Measurements from ENCODE around the gene ZNF423.

ZNF423 gene

GRCh38 chr16:49696414-49697101, 159.4 kb downstream of the ZNF423 start:
- Histone ChIP-seq H3K4me3 (ENCODE audit: low read depth, low read length) (peak overlapping the region; percentile 36; the same call in 1 of the 2 replicates), H3K36me3 (ENCODE audit: control insufficient read depth, insufficient read depth, low read length) (no peaks in the 10 kb centered on the region), H3K4me1 (ENCODE audit: control insufficient read depth, insufficient read depth, low read length) (peaks cover 70% of the 10 kb centered on the region), H3K27ac (ENCODE audit: low read depth, low read length) (peak overlapping the region; percentile 91), H3K27me3 (ENCODE audit: control insufficient read depth, insufficient read depth, low read length) (no peaks in the 10 kb centered on the region), H3K9me3 (ENCODE audit: control insufficient read depth, insufficient read depth, low read depth, low read length) (no peaks in the 10 kb centered on the region), H3K9ac (ENCODE audit: low read length) (peak overlapping the region; percentile 91)

GRCh38 chr16:49695782-49696413, 160.0 kb downstream of the ZNF423 start:
- Histone ChIP-seq H3K4me3 (ENCODE audit: low read depth, low read length) (no peak overlapping the region; the same call in 1 of the 2 replicates), H3K36me3 (ENCODE audit: control insufficient read depth, insufficient read depth, low read length) (no peaks in the 10 kb centered on the region), H3K9ac (ENCODE audit: low read length) (peak overlapping the region; percentile 91), H3K4me1 (ENCODE audit: control insufficient read depth, insufficient read depth, low read length) (peaks cover 63% of the 10 kb centered on the region), H3K27me3 (ENCODE audit: control insufficient read depth, insufficient read depth, low read length) (no peaks in the 10 kb centered on the region), H3K9me3 (ENCODE audit: control insufficient read depth, insufficient read depth, low read depth, low read length) (no peaks in the 10 kb centered on the region), H3K27ac (ENCODE audit: low read depth, low read length) (peak overlapping the region; percentile 91)

- Histone ChIP-seq H3K9ac (ENCODE audit: low read length) (no peak overlapping the region), H3K27ac (ENCODE audit: low read depth, low read length) (no peak overlapping the region), H3K4me3 (ENCODE audit: low read depth, low read length) (no peak overlapping the region), H3K4me1 (ENCODE audit: control insufficient read depth, insufficient read depth, low read length) (peaks cover 42% of the 10 kb centered on the region), H3K9me3 (ENCODE audit: control insufficient read depth, insufficient read depth, low read depth, low read length) (no peaks in the 10 kb centered on the region), H3K36me3 (ENCODE audit: control insufficient read depth, insufficient read depth, low read length) (no peaks in the 10 kb centered on the region), H3K27me3 (ENCODE audit: control insufficient read depth, insufficient read depth, low read length) (no peaks in the 10 kb centered on the region)
These were observed 162.5 kb downstream of the ZNF423 start for GRCh38 chr16:49693445-49693844.

DNA sequence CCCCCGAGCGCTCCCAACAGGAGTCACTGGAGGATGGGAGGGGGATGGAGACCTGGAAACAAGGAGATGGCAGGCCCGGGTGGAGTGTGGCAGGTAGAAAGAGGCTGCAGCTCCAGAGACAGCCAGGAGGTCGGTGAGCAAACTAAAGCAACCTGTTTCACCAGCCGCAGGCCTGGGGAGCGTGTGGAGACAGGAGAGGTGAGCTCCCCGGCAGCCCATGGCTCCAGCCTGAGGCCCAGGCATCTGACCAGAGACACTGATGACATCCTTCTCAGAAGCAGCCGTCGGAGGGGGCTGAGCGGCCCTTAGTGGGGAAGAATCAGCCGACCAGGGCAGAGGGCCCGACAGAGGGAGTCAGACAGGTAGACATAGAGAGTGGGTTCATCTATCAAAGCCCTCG, 165.1 kb downstream of the ZNF423 start:
- no peaks in the 10 kb centered on the region for H3K27me3 ChIP-seq (ENCODE audit: control insufficient read depth, insufficient read depth, low read length)

DNA sequence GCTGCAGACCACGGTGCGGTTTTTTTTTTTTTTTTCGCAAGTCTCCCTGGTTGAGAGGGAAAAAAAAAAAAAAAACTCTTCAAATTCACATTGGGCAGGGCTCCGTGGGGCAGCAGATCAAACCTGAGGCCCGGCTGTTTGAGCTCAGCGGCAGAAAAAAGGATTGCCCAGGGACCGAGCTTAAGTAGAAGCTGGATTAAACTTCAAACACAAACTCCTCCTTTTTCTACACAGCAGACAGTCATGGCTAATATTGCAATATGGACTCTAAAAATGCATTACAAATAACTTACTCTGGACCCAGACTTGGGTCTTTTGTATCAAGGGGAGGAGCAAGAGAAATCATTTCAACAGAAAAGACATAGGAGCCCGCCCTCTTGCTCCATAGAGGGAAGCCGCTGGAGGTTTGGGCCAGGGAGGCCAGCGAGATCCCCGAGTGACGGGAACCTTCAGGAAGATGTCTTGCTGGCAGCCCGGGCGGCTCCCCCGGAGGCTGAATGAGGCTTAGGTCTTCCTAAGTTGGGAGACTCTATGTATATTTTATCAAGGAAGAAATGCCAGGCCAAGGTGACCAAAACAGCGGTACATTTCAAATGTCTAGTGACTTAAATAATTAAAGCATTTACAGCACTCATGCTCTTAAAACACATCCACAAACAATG, 167.7 kb downstream of the ZNF423 start:
- peaks cover 12% of the 10 kb centered on the region for H3K4me1 ChIP-seq (ENCODE audit: control insufficient read depth, insufficient read depth, low read length)
- H3K4me3 ChIP-seq (ENCODE audit: low read depth, low read length): no peak overlapping the region
- H3K9ac ChIP-seq (ENCODE audit: low read length): no peak overlapping the region
- no peaks in the 10 kb centered on the region for H3K9me3 ChIP-seq (ENCODE audit: control insufficient read depth, insufficient read depth, low read depth, low read length)
- no peak overlapping the region for H3K27ac ChIP-seq (ENCODE audit: low read depth, low read length)
- H3K36me3 ChIP-seq (ENCODE audit: control insufficient read depth, insufficient read depth, low read length): no peaks in the 10 kb centered on the region
- no peaks in the 10 kb centered on the region for H3K27me3 ChIP-seq (ENCODE audit: control insufficient read depth, insufficient read depth, low read length)

More for the DNA sequence above, 165.1 kb downstream of the ZNF423 start:
- H3K36me3 ChIP-seq (ENCODE audit: control insufficient read depth, insufficient read depth, low read length): no peaks in the 10 kb centered on the region
- no peaks in the 10 kb centered on the region for H3K9me3 ChIP-seq (ENCODE audit: control insufficient read depth, insufficient read depth, low read depth, low read length)
- H3K4me3 ChIP-seq (ENCODE audit: low read depth, low read length): no peak overlapping the region
- peaks cover 24% of the 10 kb centered on the region for H3K4me1 ChIP-seq (ENCODE audit: control insufficient read depth, insufficient read depth, low read length)
- no peak overlapping the region for H3K9ac ChIP-seq (ENCODE audit: low read length)
- no peak overlapping the region for H3K27ac ChIP-seq (ENCODE audit: low read depth, low read length)

DNA sequence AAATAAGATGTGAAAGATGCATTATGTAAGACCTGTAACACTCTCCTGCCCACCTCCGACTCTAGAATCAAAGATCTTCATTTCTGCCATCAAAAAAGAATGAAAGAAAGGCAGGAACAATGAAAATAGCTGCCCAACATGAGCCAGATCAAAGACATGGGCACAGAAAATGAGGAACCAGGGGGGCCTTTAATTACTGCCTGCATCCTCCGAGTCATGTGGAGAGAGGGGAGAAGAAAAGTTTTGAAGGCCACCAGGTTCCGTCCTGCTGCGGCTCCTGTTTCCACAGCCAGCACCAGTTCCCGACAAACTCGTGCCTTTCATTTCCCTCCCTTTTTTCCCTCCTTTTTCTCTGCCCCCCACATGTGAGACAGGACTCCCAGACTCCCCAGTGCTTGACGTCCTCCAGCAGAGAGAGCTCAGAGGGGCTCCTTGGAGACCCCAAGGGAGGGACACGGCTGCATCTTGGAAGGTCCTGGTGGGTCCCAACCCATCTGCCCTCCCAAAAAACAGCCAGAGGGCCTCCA, 168.4 kb downstream of the ZNF423 start:
- Histone ChIP-seq H3K36me3 (ENCODE audit: control insufficient read depth, insufficient read depth, low read length) (no peaks in the 10 kb centered on the region), H3K9ac (ENCODE audit: low read length) (no peak overlapping the region), H3K27me3 (ENCODE audit: control insufficient read depth, insufficient read depth, low read length) (no peaks in the 10 kb centered on the region), H3K27ac (ENCODE audit: low read depth, low read length) (no peak overlapping the region), H3K4me1 (ENCODE audit: control insufficient read depth, insufficient read depth, low read length) (peaks cover 12% of the 10 kb centered on the region), H3K9me3 (ENCODE audit: control insufficient read depth, insufficient read depth, low read depth, low read length) (no peaks in the 10 kb centered on the region), H3K4me3 (ENCODE audit: low read depth, low read length) (no peak overlapping the region)

DNA sequence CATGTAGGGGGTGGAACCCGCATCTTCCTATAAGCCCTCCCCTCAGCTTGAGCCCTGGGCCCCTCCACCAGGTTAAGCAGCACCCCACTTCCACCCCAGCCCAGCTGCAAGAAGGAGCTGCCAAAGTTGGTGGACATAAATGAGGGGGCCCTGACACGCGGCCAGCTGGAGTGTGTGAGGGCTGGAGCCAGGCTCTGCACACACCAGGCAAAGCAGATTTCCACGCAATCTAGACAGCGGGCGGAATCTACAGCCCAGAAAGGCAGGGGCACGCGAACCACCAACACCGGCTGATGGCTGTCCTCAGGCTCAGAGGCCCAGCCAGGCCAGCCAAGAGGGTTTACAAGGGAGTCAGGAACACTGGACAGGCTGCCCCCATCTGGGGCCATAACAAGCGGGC, 171.2 kb downstream of the ZNF423 start:
- H3K4me3 ChIP-seq (ENCODE audit: low read depth, low read length): no peak overlapping the region
- no peak overlapping the region for H3K9ac ChIP-seq (ENCODE audit: low read length)
- H3K9me3 ChIP-seq (ENCODE audit: control insufficient read depth, insufficient read depth, low read depth, low read length): peaks cover 9% of the 10 kb centered on the region
- 0 out of 2 replicates have a peak, but pooled peaks cover 9% of the 10 kb centered on the region for H3K36me3 ChIP-seq (ENCODE audit: control insufficient read depth, insufficient read depth, low read length)
- no peak overlapping the region for H3K27ac ChIP-seq (ENCODE audit: low read depth, low read length)
- no peaks in the 10 kb centered on the region for H3K27me3 ChIP-seq (ENCODE audit: control insufficient read depth, insufficient read depth, low read length)
- peaks cover 12% of the 10 kb centered on the region for H3K4me1 ChIP-seq (ENCODE audit: control insufficient read depth, insufficient read depth, low read length)

GRCh38 chr16:49682577-49683165, 173.2 kb downstream of the ZNF423 start:
- H3K4me3 ChIP-seq (ENCODE audit: low read depth, low read length): no peak overlapping the region
- H3K27ac ChIP-seq (ENCODE audit: low read depth, low read length): no peak overlapping the region
- peaks cover 2% of the 10 kb centered on the region; the same call in 1 of the 2 replicates for H3K4me1 ChIP-seq (ENCODE audit: control insufficient read depth, insufficient read depth, low read length)
- H3K9ac ChIP-seq (ENCODE audit: low read length): no peak overlapping the region
- no peaks in the 10 kb centered on the region for H3K27me3 ChIP-seq (ENCODE audit: control insufficient read depth, insufficient read depth, low read length)
- 0 out of 2 replicates have a peak, but pooled peaks cover 9% of the 10 kb centered on the region for H3K36me3 ChIP-seq (ENCODE audit: control insufficient read depth, insufficient read depth, low read length)
- peaks cover 11% of the 10 kb centered on the region for H3K9me3 ChIP-seq (ENCODE audit: control insufficient read depth, insufficient read depth, low read depth, low read length)

DNA sequence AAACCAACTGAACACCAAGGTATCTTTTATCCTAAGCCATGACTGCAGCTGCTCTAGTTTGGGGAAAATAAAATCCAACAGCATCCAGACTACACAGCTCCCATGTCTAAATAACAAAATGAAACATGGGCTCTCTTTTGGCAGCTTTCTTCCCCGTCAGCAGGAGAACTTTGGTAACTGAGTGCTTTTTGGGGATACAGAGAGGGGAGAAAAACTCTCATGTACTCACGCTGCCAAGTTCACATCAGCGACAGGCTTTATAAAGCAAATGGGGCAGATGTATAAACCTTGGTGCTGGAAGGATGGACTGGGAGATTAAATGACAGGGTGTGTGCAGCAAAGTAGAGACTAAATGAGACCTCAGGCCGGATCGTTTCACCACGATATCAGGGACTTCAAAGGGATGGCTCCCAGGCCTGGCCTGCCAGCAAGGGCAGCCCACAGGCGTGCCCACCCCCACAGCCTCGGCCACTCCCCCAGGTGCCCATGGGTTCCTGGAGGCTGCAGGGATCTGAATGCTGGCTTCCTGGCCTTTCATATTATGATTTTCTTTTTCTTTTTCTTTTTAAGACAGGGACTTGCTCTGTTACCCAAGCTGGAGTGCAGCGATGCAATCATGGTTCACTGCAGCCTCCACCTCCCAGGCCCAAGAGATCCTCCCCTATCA, 174.6 kb downstream of the ZNF423 start:
- H3K4me3 ChIP-seq (ENCODE audit: low read depth, low read length): no peak overlapping the region
- H3K4me1 ChIP-seq (ENCODE audit: control insufficient read depth, insufficient read depth, low read length): no peaks in the 10 kb centered on the region
- H3K9me3 ChIP-seq (ENCODE audit: control insufficient read depth, insufficient read depth, low read depth, low read length): peaks cover 11% of the 10 kb centered on the region
- H3K36me3 ChIP-seq (ENCODE audit: control insufficient read depth, insufficient read depth, low read length): 0 out of 2 replicates have a peak, but pooled peaks cover 9% of the 10 kb centered on the region
- no peak overlapping the region for H3K27ac ChIP-seq (ENCODE audit: low read depth, low read length)
- H3K27me3 ChIP-seq (ENCODE audit: control insufficient read depth, insufficient read depth, low read length): no peaks in the 10 kb centered on the region
- H3K9ac ChIP-seq (ENCODE audit: low read length): no peak overlapping the region

DNA sequence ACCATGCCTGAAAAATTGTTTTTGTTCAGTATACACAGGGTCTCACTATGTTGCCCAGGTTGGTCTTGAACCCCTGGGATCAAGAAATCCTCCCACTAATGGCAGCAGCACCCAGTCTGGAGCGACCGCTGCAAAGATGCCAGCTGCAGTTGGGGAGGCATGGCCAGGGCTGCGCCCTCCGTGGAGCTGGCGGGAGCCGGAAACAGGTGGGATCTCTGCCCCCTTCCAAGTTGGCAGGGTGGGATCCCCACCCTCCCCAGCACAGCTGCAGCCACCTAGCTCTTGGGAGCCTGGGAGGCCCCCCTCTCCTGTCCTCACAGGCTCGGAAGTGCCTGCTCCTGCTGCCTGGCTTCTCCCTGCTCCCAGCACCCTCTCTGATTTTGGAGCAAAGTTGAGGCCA, 176.8 kb downstream of the ZNF423 start:
- Histone ChIP-seq H3K4me1 (ENCODE audit: control insufficient read depth, insufficient read depth, low read length) (no peaks in the 10 kb centered on the region), H3K27me3 (ENCODE audit: control insufficient read depth, insufficient read depth, low read length) (no peaks in the 10 kb centered on the region), H3K4me3 (ENCODE audit: low read depth, low read length) (no peak overlapping the region), H3K27ac (ENCODE audit: low read depth, low read length) (no peak overlapping the region), H3K36me3 (ENCODE audit: control insufficient read depth, insufficient read depth, low read length) (0 out of 2 replicates have a peak, but pooled peaks cover 9% of the 10 kb centered on the region), H3K9ac (ENCODE audit: low read length) (no peak overlapping the region), H3K9me3 (ENCODE audit: control insufficient read depth, insufficient read depth, low read depth, low read length) (peaks cover 11% of the 10 kb centered on the region)
